GM15510 (cell line): Measurements from ENCODE around the gene PAK4.

Source experiments
- POLR2A ChIP-seq: IDR thresholded peaks from 3 replicates; pipeline ENCODE4 v1.6.1; 2011; ENCODE audit warnings: borderline replicate concordance; ENCODE audit not compliant: insufficient read length; ENCODE audit errors: extremely low read depth

The PAK4 gene

GRCh38 chr19:39190768-39191167 lies 65.2 kb downstream of the PAK4 start:
- no peak for TF ChIP-seq POLR2A

GRCh38 chr19:39192846-39193245 lies 67.3 kb downstream of the PAK4 start:
- TF ChIP-seq POLR2A = no peak

GRCh38 chr19:39193803-39194202 lies 68.2 kb downstream of the PAK4 start:
- TF ChIP-seq POLR2A = no peak

GRCh38 chr19:39194832-39195542 lies 69.4 kb downstream of the PAK4 start:
- no peak for TF ChIP-seq POLR2A

GRCh38 chr19:39195755-39196154 lies 70.2 kb downstream of the PAK4 start:
- TF ChIP-seq POLR2A = no peak

- TF ChIP-seq POLR2A = no peak
These were observed 70.7 kb downstream of the PAK4 start for GRCh38 chr19:39196320-39196719.

GRCh38 chr19:39196860-39197562 lies 71.4 kb downstream of the PAK4 start, which contains the start of gene NCCRP1:
TSS of gene NCCRP1 (plus strand) at chr19:39196964. CDS start at chr19:39196983, 19 bp downstream.
- no peak for TF ChIP-seq POLR2A

- TF ChIP-seq POLR2A = no peak
These were observed 72.2 kb downstream of the PAK4 start for GRCh38 chr19:39197808-39198207.

GRCh38 chr19:39199025-39199424 lies 73.4 kb downstream of the PAK4 start:
- TF ChIP-seq POLR2A = no peak

- TF ChIP-seq POLR2A = no peak
These were observed 74.6 kb downstream of the PAK4 start for GRCh38 chr19:39200066-39200802.

GRCh38 chr19:39200803-39201115 lies 75.2 kb downstream of the PAK4 start:
- no peak for TF ChIP-seq POLR2A

GRCh38 chr19:39202998-39203355 lies 77.4 kb downstream of the PAK4 start:
- no peak for TF ChIP-seq POLR2A

- no peak for TF ChIP-seq POLR2A
These were observed 78.1 kb downstream of the PAK4 start, which contains the start of gene SYCN for GRCh38 chr19:39203372-39204341. TSS of gene SYCN (minus strand) at chr19:39204263. CDS start at chr19:39204254, 9 bp downstream.

- no peak for TF ChIP-seq POLR2A
These were observed 79.8 kb downstream of the PAK4 start for GRCh38 chr19:39205449-39205764.
